ENCODE measurements around the gene BMPER.

- TF ChIP-seq, protein P1, sequence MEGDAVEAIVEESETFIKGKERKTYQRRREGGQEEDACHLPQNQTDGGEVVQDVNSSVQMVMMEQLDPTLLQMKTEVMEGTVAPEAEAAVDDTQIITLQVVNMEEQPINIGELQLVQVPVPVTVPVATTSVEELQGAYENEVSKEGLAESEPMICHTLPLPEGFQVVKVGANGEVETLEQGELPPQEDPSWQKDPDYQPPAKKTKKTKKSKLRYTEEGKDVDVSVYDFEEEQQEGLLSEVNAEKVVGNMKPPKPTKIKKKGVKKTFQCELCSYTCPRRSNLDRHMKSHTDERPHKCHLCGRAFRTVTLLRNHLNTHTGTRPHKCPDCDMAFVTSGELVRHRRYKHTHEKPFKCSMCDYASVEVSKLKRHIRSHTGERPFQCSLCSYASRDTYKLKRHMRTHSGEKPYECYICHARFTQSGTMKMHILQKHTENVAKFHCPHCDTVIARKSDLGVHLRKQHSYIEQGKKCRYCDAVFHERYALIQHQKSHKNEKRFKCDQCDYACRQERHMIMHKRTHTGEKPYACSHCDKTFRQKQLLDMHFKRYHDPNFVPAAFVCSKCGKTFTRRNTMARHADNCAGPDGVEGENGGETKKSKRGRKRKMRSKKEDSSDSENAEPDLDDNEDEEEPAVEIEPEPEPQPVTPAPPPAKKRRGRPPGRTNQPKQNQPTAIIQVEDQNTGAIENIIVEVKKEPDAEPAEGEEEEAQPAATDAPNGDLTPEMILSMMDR (IDR thresholded peaks at IDR 0.05): no peak
- TF ChIP-seq POLR2AphosphoS5 (IDR thresholded peaks at IDR 0.05; ENCODE audit: low read depth, low read length) (no peak), TCF7L2 (IDR thresholded peaks at IDR 0.05; ENCODE audit: low read depth, low read length) (no peak), SIN3A (IDR thresholded peaks at IDR 0.05; ENCODE audit: borderline replicate concordance, insufficient read depth, low read depth, low read length) (no peak)
Observed at GRCh38 chr7:33961948-33962347, 56.6 kb downstream of the BMPER start.
